GM12878 (cell line): Measurements from ENCODE around the gene NUDT12. TPM values are rescaled to one million over a fixed set of nuclear protein-coding genes. Genes with fewer than 3 reads are reported as not detected.

Experiments
- ATAC-seq: fragments of 200-7000 bp; cut with Tn5 transposase; 3 replicates; pipeline ENCODE4 v1.9.1; 2020; ENCODE audit warnings: mild to moderate bottlenecking, moderate library complexity
- BruUV-seq: library from RNA; stranded (reverse); fragments of 400-500 nt; replicated peaks from 2 replicates; lab custom pipeline; 2021; lab: Mats Ljungman, UMichigan
- CTCF ChIA-PET: fragments of 300-600 bp; sonication (Branson Sonifier 250); formaldehyde crosslinking; extraction: SDS; loops from one replicate; lab custom pipeline; 2021; ENCODE audit warnings: inconsistent platforms; lab: Yijun Ruan, JAX
- POLR2A ChIA-PET: fragments of 350-600 bp; formaldehyde crosslinking; extraction: SDS; loops from one replicate; lab custom pipeline; 2021; ENCODE audit warnings: inconsistent platforms; lab: Charles Lee
- RAD21 ChIA-PET: fragments of 300-600 bp; sonication (Branson Sonifier 250); formaldehyde crosslinking; loops from one replicate; lab custom pipeline; 2023; ENCODE audit warnings: antibody characterized with exemption; ENCODE audit not compliant: unreplicated experiment; lab: Charles Lee
- SMC1A ChIA-PET: fragments of 300-600 bp; sonication (Branson Sonifier 250); formaldehyde crosslinking; loops from one replicate; lab custom pipeline; 2023; ENCODE audit not compliant: unreplicated experiment, uncharacterized antibody; lab: Charles Lee
- DNase-seq: peaks from one replicate; pipeline ENCODE4 v3.0.0-alpha.2; 2011; ENCODE audit warnings: low read depth, low spot score
- FAIRE-seq: peaks from 3 replicates; lab custom pipeline; 2011; peaks lifted over from hg19 to GRCh38; lab: Jason Lieb, UNC
- H2AFZ ChIP-seq: 2 replicates; pipeline ENCODE4 v1.6.0; 2011; ENCODE audit warnings: low read depth, low read length, control low read depth; ENCODE audit not compliant: control insufficient read depth
- H3K27ac ChIP-seq: 2 replicates; pipeline ENCODE4 v1.5.1; 2011; ENCODE audit warnings: control low read depth; ENCODE audit not compliant: control insufficient read depth, insufficient read depth
- H3K27me3 ChIP-seq, 2 experiments: replicated peaks in 1 of 2; 2 replicates each; pipeline versions ENCODE4 v1.6.0 to v1.6.1; 2011; ENCODE audit warnings: low read length in 1 of 2; ENCODE audit not compliant: control insufficient read depth in 2 of 2, insufficient read depth in 2 of 2
- H3K36me3 ChIP-seq, 2 experiments: 2 replicates each; pipeline ENCODE4 v1.5.1; 2011; ENCODE audit warnings: low read length in 1 of 2; ENCODE audit not compliant: control insufficient read depth in 2 of 2, insufficient read depth in 2 of 2
- H3K4me1 ChIP-seq: 2 replicates; pipeline ENCODE4 v1.6.1; 2011; ENCODE audit warnings: mild to moderate bottlenecking, low read length, moderate library complexity, mixed read lengths; ENCODE audit not compliant: control insufficient read depth, insufficient read depth
- H3K4me2 ChIP-seq: 2 replicates; pipeline ENCODE4 v1.6.0; 2011; ENCODE audit warnings: control low read depth; ENCODE audit not compliant: control insufficient read depth, insufficient read depth
- H3K4me3 ChIP-seq: fragments of 200-600 bp; sonication (generic); 2 replicates; pipeline ENCODE4 v1.5.1; 2016
- H3K79me2 ChIP-seq: 2 replicates; pipeline ENCODE4 v1.6.0; 2011; ENCODE audit warnings: low read length; ENCODE audit not compliant: control insufficient read depth, insufficient read depth
- H3K9ac ChIP-seq: 2 replicates; pipeline ENCODE4 v1.8.0; 2011; ENCODE audit warnings: low read length, control low read depth, mixed read lengths; ENCODE audit not compliant: control insufficient read depth, insufficient read depth
- H3K9me3 ChIP-seq: replicated peaks from 3 replicates; pipeline ENCODE4 v1.5.1; 2011; ENCODE audit warnings: mild to moderate bottlenecking, low read length; ENCODE audit not compliant: control insufficient read depth, insufficient read depth
- H4K20me1 ChIP-seq: 2 replicates; pipeline ENCODE4 v1.6.0; 2011; ENCODE audit not compliant: control insufficient read depth, insufficient read depth
- ASH2L ChIP-seq: fragments of 300-600, 200-600 bp; sonication (generic); IDR thresholded peaks from 2 replicates; pipeline ENCODE4 v1.6.1; 2017; ENCODE audit warnings: low read depth, mild to moderate bottlenecking, borderline replicate concordance
- CHD2 ChIP-seq: IDR thresholded peaks from 2 replicates; pipeline ENCODE4 v1.6.1; 2011; ENCODE audit warnings: low read depth, low read length, improper control_type of control experiment, borderline replicate concordance
- NR2C1 ChIP-seq: fragments of 450-650 bp; IDR thresholded peaks from 2 replicates; pipeline ENCODE4 v1.6.1; 2017; ENCODE audit warnings: antibody characterized with exemption, mild to moderate bottlenecking, moderate library complexity
- RAD21 ChIP-seq: IDR thresholded peaks from 2 replicates; pipeline ENCODE4 v1.6.1; 2011; ENCODE audit warnings: mild to moderate bottlenecking, low read depth, low read length, moderate library complexity; ENCODE audit not compliant: insufficient read depth
- RB1 ChIP-seq: fragments of 450-650 bp; formaldehyde crosslinking; IDR thresholded peaks from 2 replicates; pipeline ENCODE4 v1.6.1; 2017; ENCODE audit warnings: mild to moderate bottlenecking, borderline replicate concordance
- SMC3 ChIP-seq: IDR thresholded peaks from 2 replicates; pipeline ENCODE4 v1.6.1; 2011; ENCODE audit warnings: low read length, improper control_type of control experiment, borderline replicate concordance
- WGBS: methylation state at CpG from one replicate; pipeline ENCODE4 v1.1.6; 2016; ENCODE audit warnings: low lambda C conversion rate; ENCODE audit not compliant: insufficient replicate concordance, insufficient coverage; ENCODE audit errors: missing lambda C conversion rate; 5-methylcytosine and 5-hydroxymethylcytosine counted together
- in situ Hi-C: fragments of 300-500 bp; cut with MboI; formaldehyde crosslinking; loops from 9 replicates; pipeline ENCODE4 v1.14.3; 2018; ENCODE audit warnings: mixed read lengths
- intact Hi-C: fragments of 100-400 bp; cut with micrococcal nuclease; formaldehyde crosslinking; loops from one replicate; pipeline ENCODE4 v1.14.2; 2022; ENCODE audit not compliant: unreplicated experiment
- polyA plus RNA-seq, 11 experiments: library from polyadenylated mRNA; depleted of rRNA in 4 of 11; unstranded in 6 of 11; stranded (reverse) in 5 of 11; fragments of >200 nt; fragmentation: Nextera tagmentation in 4 of 11; fragmentation: Illumina TruSeq in 1 of 11; extraction: Ambion mirVana in 4 of 11; extraction: Trizol in 1 of 11; gene quantifications; 1 replicate in 1 of 11; 2 replicates in 10 of 11; pipeline versions ENCODE4 v1.2.1 to v1.2.3, GENCODE V29; 2011 to 2016; ENCODE audit warnings: inconsistent platforms in 2 of 11, missing spikeins in 2 of 11, low read depth in 1 of 11
- total RNA-seq, 4 experiments: library from RNA; depleted of rRNA in 3 of 4; stranded (reverse); fragments of >200 nt in 3 of 4; fragmentation: Illumina TruSeq in 1 of 4; extraction: Trizol in 1 of 4; gene quantifications; 2 replicates each; pipeline versions ENCODE4 v1.2.1 to v1.2.3, GENCODE V29; 2013 to 2021
- TF ChIP-seq, protein P1 (sequence below): IDR thresholded peaks from 2 replicates; pipeline ENCODE4 v1.6.1; 2012; ENCODE audit warnings: low read depth, low read length, improper control_type of control experiment
- TF ChIP-seq, protein P2 (sequence below): fragments of 450-650 bp; IDR thresholded peaks from 2 replicates; pipeline ENCODE4 v1.6.1; 2017; ENCODE audit warnings: mild to moderate bottlenecking, moderate library complexity
- TF ChIP-seq, protein P3 (sequence below): fragments of 450-650 bp; formaldehyde crosslinking; IDR thresholded peaks from 2 replicates; pipeline ENCODE4 v1.5.0; 2022; ENCODE audit warnings: mild to moderate bottlenecking, missing genetic modification characterization
- TF ChIP-seq, protein P4 (sequence below), 3 experiments: IDR thresholded peaks in 2 of 3; conservative IDR thresholded peaks in 1 of 3; 2 replicates each; pipeline ENCODE4 v1.5.1; 2011; ENCODE audit warnings: low read depth in 3 of 3, low read length in 3 of 3, mild to moderate bottlenecking in 3 of 3, control low read depth in 2 of 3, moderate library complexity in 2 of 3, inconsistent platforms in 1 of 3, mixed read lengths in 1 of 3; ENCODE audit not compliant: control insufficient read depth in 2 of 3, insufficient read depth in 1 of 3; ENCODE audit errors: extremely low read depth in 1 of 3

Gene NUDT12
- total and polyA plus RNA-seq, 10 of the 15 experiments (the other 5 are each of a cell fraction or from before 2014, with no cell fraction given) = 2.9 to 9.0 (median 5.2) TPM

DNA sequence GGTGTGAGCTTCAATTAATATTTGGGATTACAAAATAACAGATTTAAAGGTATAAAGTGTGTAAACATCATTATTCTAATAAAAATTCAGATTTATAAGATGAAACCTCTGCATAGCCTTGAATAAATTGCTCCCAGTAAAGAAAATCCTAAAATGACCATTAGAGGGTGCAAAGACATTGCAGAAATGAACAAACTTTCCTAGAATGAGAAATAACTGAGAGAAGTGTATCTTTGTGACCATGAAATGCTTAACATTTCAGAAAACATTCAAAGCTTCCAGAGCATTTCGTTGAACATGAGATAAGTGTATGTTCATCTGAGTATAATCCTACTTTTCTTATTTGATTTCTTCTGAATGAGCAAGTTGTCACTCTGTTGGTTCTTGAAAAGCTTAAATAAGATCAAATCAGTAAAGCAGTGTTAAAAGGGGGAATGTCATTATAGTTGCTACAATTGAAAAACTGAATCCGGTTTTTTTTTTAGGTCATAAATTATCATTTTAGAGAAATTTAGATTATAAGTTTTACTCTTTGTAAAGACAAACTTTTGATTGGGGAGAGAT lies 24.7 kb upstream of the NUDT12 start:
- Histone ChIP-seq H2AFZ (no peak overlapping the region), H3K4me3 (no peak overlapping the region), H3K79me2 (no peaks in the 10 kb centered on the region), H3K27me3 (no peaks in the 10 kb centered on the region), H4K20me1 (no peaks in the 10 kb centered on the region), H3K36me3 (no peaks in the 10 kb centered on the region), H3K27ac (no peak overlapping the region), H3K9me3 (no peaks in the 10 kb centered on the region), H3K9ac (no peak overlapping the region), H3K4me1 (no peaks in the 10 kb centered on the region), H3K4me2 (no peak overlapping the region)
- peak; percentile 57 for ATAC-seq
- in situ Hi-C loops (loop anchor here (5.0 kb wide), 1 partner anchor 595 kb away; no protein-coding TSS in a partner anchor), intact Hi-C loops (loop anchor here (1.0 to 10.0 kb wide), 3 partner anchors 220 to 592 kb away; no protein-coding TSS in a partner anchor)
- no TSS peak for BruUV-seq
- CTCF ChIA-PET = interaction anchor here (1.1 to 2.8 kb wide), 4 partner anchors 22 to 825 kb away, joined by 3 to 15 read pairs (median 4); no protein-coding TSS in a partner anchor
- RAD21 ChIA-PET = interaction anchor here (1.5 to 1.8 kb wide), 2 partner anchors 67 to 591 kb away, joined by 3 to 11 read pairs; no protein-coding TSS in a partner anchor
- SMC1A ChIA-PET = interaction anchor here (0.8 to 1.3 kb wide), 2 partner anchors 9 to 590 kb away, joined by 3 to 5 read pairs; no protein-coding TSS in a partner anchor
- POLR2A ChIA-PET = no interaction called here
- peak; percentile 23 for FAIRE-seq
- no peak for DNase-seq
- 12% methylated on average over 2 of the region's 2 CpGs for WGBS
- no peak for TF ChIP-seq CHD2
- TF ChIP-seq, protein P1, sequence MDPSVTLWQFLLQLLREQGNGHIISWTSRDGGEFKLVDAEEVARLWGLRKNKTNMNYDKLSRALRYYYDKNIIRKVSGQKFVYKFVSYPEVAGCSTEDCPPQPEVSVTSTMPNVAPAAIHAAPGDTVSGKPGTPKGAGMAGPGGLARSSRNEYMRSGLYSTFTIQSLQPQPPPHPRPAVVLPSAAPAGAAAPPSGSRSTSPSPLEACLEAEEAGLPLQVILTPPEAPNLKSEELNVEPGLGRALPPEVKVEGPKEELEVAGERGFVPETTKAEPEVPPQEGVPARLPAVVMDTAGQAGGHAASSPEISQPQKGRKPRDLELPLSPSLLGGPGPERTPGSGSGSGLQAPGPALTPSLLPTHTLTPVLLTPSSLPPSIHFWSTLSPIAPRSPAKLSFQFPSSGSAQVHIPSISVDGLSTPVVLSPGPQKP = no peak
- TF ChIP-seq, protein P2, sequence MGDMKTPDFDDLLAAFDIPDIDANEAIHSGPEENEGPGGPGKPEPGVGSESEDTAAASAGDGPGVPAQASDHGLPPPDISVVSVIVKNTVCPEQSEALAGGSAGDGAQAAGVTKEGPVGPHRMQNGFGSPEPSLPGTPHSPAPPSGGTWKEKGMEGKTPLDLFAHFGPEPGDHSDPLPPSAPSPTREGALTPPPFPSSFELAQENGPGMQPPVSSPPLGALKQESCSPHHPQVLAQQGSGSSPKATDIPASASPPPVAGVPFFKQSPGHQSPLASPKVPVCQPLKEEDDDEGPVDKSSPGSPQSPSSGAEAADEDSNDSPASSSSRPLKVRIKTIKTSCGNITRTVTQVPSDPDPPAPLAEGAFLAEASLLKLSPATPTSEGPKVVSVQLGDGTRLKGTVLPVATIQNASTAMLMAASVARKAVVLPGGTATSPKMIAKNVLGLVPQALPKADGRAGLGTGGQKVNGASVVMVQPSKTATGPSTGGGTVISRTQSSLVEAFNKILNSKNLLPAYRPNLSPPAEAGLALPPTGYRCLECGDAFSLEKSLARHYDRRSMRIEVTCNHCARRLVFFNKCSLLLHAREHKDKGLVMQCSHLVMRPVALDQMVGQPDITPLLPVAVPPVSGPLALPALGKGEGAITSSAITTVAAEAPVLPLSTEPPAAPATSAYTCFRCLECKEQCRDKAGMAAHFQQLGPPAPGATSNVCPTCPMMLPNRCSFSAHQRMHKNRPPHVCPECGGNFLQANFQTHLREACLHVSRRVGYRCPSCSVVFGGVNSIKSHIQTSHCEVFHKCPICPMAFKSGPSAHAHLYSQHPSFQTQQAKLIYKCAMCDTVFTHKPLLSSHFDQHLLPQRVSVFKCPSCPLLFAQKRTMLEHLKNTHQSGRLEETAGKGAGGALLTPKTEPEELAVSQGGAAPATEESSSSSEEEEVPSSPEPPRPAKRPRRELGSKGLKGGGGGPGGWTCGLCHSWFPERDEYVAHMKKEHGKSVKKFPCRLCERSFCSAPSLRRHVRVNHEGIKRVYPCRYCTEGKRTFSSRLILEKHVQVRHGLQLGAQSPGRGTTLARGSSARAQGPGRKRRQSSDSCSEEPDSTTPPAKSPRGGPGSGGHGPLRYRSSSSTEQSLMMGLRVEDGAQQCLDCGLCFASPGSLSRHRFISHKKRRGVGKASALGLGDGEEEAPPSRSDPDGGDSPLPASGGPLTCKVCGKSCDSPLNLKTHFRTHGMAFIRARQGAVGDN = no peak
- TF ChIP-seq, protein P3, sequence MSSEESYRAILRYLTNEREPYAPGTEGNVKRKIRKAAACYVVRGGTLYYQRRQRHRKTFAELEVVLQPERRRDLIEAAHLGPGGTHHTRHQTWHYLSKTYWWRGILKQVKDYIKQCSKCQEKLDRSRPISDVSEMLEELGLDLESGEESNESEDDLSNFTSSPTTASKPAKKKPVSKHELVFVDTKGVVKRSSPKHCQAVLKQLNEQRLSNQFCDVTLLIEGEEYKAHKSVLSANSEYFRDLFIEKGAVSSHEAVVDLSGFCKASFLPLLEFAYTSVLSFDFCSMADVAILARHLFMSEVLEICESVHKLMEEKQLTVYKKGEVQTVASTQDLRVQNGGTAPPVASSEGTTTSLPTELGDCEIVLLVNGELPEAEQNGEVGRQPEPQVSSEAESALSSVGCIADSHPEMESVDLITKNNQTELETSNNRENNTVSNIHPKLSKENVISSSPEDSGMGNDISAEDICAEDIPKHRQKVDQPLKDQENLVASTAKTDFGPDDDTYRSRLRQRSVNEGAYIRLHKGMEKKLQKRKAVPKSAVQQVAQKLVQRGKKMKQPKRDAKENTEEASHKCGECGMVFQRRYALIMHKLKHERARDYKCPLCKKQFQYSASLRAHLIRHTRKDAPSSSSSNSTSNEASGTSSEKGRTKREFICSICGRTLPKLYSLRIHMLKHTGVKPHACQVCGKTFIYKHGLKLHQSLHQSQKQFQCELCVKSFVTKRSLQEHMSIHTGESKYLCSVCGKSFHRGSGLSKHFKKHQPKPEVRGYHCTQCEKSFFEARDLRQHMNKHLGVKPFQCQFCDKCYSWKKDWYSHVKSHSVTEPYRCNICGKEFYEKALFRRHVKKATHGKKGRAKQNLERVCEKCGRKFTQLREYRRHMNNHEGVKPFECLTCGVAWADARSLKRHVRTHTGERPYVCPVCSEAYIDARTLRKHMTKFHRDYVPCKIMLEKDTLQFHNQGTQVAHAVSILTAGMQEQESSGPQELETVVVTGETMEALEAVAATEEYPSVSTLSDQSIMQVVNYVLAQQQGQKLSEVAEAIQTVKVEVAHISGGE (CRISPR knock-in tag) = no peak
- peak; percentile 47 for TF ChIP-seq RAD21
- no peak for TF ChIP-seq ASH2L
- no peak for TF ChIP-seq RB1
- no peak for TF ChIP-seq NR2C1
- peak; percentile 8; the same call in 1 of the 2 replicates for TF ChIP-seq SMC3
- TF ChIP-seq, protein P4, sequence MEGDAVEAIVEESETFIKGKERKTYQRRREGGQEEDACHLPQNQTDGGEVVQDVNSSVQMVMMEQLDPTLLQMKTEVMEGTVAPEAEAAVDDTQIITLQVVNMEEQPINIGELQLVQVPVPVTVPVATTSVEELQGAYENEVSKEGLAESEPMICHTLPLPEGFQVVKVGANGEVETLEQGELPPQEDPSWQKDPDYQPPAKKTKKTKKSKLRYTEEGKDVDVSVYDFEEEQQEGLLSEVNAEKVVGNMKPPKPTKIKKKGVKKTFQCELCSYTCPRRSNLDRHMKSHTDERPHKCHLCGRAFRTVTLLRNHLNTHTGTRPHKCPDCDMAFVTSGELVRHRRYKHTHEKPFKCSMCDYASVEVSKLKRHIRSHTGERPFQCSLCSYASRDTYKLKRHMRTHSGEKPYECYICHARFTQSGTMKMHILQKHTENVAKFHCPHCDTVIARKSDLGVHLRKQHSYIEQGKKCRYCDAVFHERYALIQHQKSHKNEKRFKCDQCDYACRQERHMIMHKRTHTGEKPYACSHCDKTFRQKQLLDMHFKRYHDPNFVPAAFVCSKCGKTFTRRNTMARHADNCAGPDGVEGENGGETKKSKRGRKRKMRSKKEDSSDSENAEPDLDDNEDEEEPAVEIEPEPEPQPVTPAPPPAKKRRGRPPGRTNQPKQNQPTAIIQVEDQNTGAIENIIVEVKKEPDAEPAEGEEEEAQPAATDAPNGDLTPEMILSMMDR (IDR thresholded peaks at IDR 0.05 in 2 of 3, conservative IDR thresholded peaks at IDR 0.05 in 1 of 3; ENCODE audit: control insufficient read depth in 2 of 3, extremely low read depth in 1 of 3, insufficient read depth in 1 of 3, low read depth in 3 of 3, low read length in 3 of 3) = peak in 2 of 3 experiments; percentile 17 to 40; a peak in 2 of 6 replicates
